HG03095 (cell line): ENCODE measurements around the gene CIITA.
A peak's percentile ranks its signal among the peaks of the same experiment; 100 is the strongest.

Experiments used
- ATAC-seq: cut with Tn5 transposase; IDR thresholded peaks from one replicate; pipeline ENCODE4 v1.9.1; 2021; ENCODE audit warnings: moderate library complexity; ENCODE audit not compliant: unreplicated experiment

The CIITA gene

GRCh38 chr16:10933865-10934264, 56.9 kb downstream of the CIITA start:
- no peak for ATAC-seq

DNA sequence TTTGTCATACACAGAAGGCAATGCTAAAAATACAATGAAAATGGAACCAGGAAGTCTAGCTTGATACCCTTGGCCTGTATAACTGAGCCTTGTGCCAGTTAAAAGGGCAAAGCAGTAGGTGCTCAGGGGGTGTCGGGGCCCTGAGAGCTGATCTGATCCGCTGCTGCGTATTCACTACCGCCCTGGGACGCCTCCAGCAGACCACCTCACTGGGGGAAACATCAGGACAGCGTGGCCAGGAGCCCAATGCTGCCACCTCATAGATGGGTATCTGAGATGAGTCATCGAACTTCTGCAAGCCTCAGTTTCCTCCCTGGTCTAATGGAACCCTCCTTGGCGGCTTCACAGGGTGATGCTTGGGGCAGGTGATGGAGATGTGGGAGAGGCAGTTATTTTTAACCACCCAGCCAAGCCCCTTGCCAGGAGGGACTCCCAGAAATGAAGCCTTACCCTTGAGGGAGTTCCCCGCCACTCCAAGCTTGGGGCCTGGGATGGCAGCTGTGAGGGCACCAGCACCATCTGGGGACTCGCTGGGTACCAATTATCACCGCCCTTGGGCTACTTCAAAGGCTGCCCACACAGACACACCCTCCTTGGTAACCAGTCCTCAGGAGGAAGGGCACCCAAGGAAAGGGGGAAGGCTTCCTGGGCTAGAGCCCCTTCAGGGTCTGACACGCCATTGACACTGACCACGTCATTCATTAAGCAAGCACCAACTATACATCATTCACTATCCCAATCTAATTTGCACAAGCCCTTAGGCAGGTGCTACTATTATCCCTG, 57.5 kb downstream of the CIITA start:
- ATAC-seq: no peak

DNA sequence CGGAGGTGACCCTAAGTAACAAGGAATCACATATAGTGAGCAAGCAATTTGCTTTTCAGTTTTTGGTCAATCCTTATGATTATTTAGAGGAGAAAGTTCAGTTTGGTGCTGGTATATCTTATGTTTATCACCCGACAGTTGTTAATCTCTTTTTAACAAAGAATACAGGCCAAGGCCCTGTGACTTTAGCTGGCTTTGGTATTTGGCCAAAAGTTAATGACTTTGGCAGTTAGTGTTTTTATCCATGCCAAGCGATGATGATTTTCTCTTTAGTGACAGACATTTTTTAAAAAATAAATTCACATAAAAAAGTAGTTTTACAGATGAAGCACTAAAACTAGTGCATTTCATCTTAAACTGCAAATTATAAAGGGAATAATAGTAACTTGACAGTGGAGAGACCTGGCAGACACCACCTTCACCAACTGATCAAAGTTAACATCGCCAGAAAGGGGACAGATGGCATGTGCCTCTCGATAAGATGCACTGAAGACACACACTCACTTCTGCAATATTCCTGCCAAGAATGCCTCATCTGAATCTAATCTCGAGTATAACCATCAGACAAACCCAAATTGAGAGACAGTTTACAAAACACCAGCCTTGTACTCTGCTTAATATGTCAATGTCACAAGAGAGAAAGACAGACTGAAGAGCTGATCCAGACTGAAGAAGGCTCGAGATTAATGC, 58.4 kb downstream of the CIITA start:
- no peak for ATAC-seq

DNA sequence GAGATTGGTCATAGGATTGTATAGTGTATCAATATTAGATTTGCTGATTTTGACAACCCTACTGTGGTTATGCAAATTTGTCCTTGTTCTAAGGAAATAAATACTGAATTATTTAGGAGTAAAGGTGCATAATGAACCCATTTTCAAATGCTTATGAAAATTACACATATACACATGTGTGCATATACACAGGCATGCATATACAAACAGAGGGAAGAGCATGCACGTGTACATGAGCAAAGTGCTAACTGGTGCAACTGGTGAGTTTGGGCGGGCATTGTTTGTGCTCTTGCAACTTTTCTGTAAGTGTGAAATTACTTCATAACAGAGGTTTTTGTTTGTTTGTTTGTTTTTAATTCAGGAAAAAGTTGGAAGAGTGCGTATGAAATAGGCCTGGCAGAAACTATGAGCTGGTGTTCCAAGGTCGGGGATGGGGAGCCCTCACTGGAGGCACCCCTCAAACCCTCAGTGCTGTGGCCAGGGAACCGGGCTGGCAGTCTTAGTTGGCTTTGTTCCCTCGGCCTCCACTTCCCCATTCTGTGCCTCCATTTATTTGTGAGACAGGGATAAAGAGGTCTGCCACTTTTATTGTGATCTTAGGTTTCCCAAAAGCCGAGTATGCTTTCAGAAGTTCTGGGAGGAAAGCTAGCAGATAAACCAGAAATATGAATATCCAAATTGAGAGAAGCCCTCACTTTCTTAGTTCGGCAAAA, 59.4 kb downstream of the CIITA start:
- no peak for ATAC-seq

GRCh38 chr16:10937068-10937859, 60.3 kb downstream of the CIITA start:
- no peak for ATAC-seq

DNA sequence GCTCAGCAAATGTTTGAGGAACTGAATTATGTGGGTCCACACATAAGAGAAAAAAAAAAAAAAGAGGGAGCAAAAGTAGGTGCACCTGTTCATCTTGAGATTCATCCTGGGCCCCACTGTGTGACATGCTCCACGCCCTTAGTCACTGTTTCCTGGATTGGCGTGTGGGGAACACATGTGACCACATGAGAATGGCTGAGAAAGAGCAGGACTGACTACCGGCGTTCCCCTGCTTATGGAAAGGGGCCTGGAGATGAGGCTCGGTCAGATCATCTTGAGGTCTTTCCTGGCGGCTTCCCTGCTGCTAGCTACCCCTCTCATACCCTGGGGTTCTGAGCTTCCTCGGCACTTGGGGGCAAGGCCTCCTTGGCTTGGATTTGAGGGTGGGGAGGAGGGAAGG, 61.3 kb downstream of the CIITA start:
- ATAC-seq: no peak

DNA sequence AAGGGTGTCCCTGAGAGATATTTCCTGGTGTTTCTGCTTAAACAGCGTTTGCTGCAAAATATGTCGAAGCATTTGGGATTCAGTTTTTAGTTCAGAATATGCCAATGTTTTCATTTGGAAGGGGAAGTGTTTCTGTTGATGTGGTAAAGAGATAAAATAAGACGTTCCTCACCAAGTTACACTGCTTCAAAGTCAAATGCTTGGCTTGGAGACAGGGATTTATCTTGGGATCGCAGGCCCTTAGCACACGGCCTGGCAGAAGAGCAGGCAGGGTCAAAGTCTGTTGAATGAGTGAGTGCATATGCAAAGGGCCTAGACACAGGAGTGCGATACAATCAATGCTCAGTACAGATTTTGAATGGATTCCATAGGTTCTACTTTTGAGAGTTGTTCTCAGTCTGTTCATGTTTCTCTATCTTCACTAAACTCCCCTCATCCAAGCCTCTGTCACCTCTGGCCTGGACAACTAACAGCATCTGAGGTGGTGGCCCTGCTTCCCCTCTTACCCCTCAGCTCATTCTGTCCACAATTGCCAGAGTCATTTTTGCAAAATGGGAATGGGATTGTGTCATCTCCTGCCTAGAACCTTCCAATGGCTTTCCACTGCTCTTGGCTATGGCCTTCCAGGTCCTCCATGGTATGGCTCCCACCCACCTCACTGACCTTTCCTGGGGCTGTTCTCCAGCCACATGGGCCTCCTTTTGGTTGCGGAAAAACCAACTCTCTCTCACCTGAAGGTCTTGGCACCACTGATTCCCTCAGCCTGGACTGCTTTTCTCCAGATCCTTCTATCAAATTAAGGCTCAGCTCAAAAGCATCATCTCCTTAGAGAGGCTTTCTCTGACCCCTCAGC, 62.0 kb downstream of the CIITA start:
- no peak for ATAC-seq

GRCh38 chr16:10939649-10940234, 62.7 kb downstream of the CIITA start:
- ATAC-seq: no peak

DNA sequence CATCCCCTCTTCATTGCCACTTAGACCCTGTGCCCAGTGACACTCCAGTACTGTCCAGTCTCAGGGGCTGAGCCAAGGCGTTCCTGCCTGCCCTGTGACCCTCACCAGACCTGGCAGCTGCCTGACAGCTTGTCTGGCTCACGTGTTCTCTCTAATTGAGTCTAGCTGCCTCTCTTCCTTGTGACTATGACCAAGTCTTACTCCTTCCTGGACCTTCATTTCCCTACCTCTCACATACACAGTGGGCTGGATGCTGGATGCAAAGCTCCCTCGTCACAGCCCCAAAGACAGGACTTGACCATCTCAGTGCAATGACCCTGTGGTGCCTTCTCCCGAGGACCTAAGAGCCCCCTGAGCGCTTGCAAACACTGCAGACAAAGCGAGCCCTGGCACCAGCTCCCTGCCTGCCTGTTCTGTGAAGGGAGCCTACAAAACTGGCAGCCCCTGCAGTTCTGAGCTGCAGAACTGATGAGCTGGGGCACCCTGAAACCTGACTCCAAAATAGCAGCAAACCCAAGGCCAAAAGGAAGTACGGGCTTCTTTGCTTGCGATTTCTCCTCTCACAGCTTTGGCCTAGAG, 63.6 kb downstream of the CIITA start:
- no peak for ATAC-seq

- no peak for ATAC-seq
Measured at GRCh38 chr16:10941127-10941933, 64.3 kb downstream of the CIITA start.

DNA sequence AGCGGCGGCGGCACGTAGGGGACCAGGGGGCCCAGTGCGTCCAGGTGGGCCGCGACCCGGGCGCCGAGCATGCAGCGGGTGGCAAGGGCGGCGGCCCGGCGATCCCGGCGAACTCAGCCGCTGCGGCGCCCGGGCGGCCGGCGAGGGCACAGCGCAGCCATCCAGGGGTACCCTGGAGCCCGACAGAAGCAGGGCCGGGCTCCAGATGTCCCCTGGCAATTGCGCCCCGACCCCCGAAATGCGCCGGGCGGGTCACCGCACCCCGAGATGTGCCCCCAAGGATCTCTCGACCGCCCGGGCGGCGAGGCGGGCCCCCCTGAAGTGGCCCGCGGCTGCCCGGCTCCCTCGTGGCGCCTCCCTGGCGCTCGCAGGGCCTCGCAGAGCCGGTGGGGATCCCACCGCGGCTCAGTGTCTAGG, 64.9 kb downstream of the CIITA start:
- peak; percentile 2 for ATAC-seq

DNA sequence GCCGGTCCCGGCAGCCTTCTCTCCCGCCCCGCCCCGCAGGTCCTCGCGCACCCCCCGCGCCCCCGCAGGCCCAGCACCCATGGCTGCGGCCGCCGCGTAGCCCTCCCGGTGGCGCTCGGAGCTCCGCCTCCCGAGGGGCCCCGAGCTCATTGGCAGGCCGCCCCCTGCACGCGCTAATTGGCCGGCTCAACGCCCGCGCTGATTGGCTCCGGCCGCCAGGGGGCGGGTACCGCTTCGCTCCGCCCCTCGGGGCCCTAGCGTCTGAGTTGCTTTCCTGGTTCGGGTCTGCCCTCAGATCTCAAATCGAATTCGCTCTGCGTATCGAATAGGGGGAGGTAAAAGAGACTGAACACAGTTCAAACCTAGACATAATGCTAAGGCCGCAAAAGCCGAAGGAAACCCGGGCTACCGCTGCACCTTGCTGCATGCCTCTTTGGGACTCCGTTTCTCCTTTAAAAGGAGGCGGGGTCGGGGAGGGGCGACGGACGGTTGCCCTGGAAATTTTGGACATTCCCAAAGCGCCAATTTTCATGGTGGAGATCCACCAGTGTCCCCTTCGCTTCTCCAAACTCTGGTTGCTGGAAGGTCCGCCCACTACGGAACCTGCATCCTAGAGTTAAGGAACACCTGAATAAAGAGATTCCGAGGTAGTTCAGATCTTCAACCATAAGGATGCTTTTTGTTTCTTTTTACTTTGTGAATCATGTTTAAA, 65.5 kb downstream of the CIITA start, which contains the start of gene DEXI:
DEXI (minus strand) TSS at position 117 of the 712 bp plus-strand sequence. CDS start 463 bp downstream, outside the sequence.
- peak; percentile 41 for ATAC-seq

DNA sequence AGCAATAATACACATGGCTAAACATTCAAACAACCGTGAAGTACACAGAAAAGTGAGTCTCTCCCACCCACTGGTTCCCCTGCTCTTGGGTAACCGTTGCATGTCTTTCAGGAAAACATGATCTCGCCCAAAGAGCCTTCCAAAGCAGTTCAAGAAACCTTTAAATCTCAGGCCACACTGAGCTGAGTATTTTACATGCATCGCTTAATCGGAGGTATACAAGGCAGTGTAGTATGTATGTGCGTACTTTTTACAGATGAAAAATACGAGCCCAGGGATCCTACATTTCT, 66.0 kb downstream of the CIITA start:
- no peak for ATAC-seq

- ATAC-seq: peak; percentile 65
Measured at GRCh38 chr16:10944249-10945064, 67.5 kb downstream of the CIITA start, which contains the start of gene CLEC16A. CLEC16A (plus strand) TSS chr16:10944564; CDS start chr16:10944718, 154 bp downstream.

- ATAC-seq: no peak
Measured at GRCh38 chr16:10945065-10945787, 68.2 kb downstream of the CIITA start.

GRCh38 chr16:10946308-10946707, 69.3 kb downstream of the CIITA start:
- no peak for ATAC-seq
